ENCODE results near the gene ZNF507.
A peak's percentile ranks its signal among the peaks of the same experiment; 100 is the strongest.

The ZNF507 gene

GRCh38 chr19:32345261-32346207 is at the start of gene ZNF507:
TSS of gene ZNF507 (plus strand) at chr19:32345610. CDS start at chr19:32352831, 7,221 bp downstream.
- DNase-seq (ENCODE audit: low spot score) = peak; percentile 94

GRCh38 chr19:32296694-32297093 is 48.7 kb upstream of the ZNF507 start:
- DNase-seq (ENCODE audit: low spot score) = no peak

GRCh38 chr19:32302778-32303177 is 42.6 kb upstream of the ZNF507 start:
- no peak for DNase-seq (ENCODE audit: low spot score)

- DNase-seq (ENCODE audit: low spot score) = no peak
Measured at GRCh38 chr19:32303193-32303592, 42.2 kb upstream of the ZNF507 start.

- DNase-seq (ENCODE audit: low spot score) = peak; percentile 12
Measured at GRCh38 chr19:32307591-32307990, 37.8 kb upstream of the ZNF507 start.

GRCh38 chr19:32308431-32309077 is 36.9 kb upstream of the ZNF507 start:
- DNase-seq (ENCODE audit: low spot score) = peak; percentile 17

GRCh38 chr19:32309711-32310390 is 35.6 kb upstream of the ZNF507 start:
- DNase-seq (ENCODE audit: low spot score) = peak; percentile 24

GRCh38 chr19:32311371-32311770 is 34.0 kb upstream of the ZNF507 start:
- peak; percentile 16 for DNase-seq (ENCODE audit: low spot score)

- peak; percentile 47 for DNase-seq (ENCODE audit: low spot score)
Measured at GRCh38 chr19:32313569-32314265, 31.7 kb upstream of the ZNF507 start.

GRCh38 chr19:32316034-32316433 is 29.4 kb upstream of the ZNF507 start:
- DNase-seq (ENCODE audit: low spot score) = peak; percentile 41

- DNase-seq (ENCODE audit: low spot score) = peak; percentile 3
Measured at GRCh38 chr19:32317086-32317485, 28.3 kb upstream of the ZNF507 start.

- peak; percentile 72 for DNase-seq (ENCODE audit: low spot score)
Measured at GRCh38 chr19:32318884-32319520, 26.4 kb upstream of the ZNF507 start.

GRCh38 chr19:32322541-32322940 is 22.9 kb upstream of the ZNF507 start:
- DNase-seq (ENCODE audit: low spot score) = no peak

- no peak for DNase-seq (ENCODE audit: low spot score)
Measured at GRCh38 chr19:32324631-32325285, 20.7 kb upstream of the ZNF507 start.

- no peak for DNase-seq (ENCODE audit: low spot score)
Measured at GRCh38 chr19:32330213-32330857, 15.1 kb upstream of the ZNF507 start.

GRCh38 chr19:32333227-32333626 is 12.2 kb upstream of the ZNF507 start:
- no peak for DNase-seq (ENCODE audit: low spot score)

GRCh38 chr19:32336259-32337083 is 8.9 kb upstream of the ZNF507 start:
- DNase-seq (ENCODE audit: low spot score) = no peak

- DNase-seq (ENCODE audit: low spot score) = no peak
Measured at GRCh38 chr19:32337084-32337808, 8.2 kb upstream of the ZNF507 start.

- DNase-seq (ENCODE audit: low spot score) = no peak
Measured at GRCh38 chr19:32339423-32339822, 6.0 kb upstream of the ZNF507 start.
